ENCODE data around the gene SLC10A3. TPM values are rescaled to one million over a fixed set of nuclear protein-coding genes. Genes with fewer than 3 reads are reported as not detected.

The SLC10A3 gene
- total and polyA plus RNA-seq, 2 of the 8 experiments (the other 6 are each of a cell fraction or from before 2014, with no cell fraction given), result 6.8 to 9.5 TPM

GRCh38 chrX:154534526-154535322 lies 44.3 kb upstream of the SLC10A3 start (continued):
- no peak for TF ChIP-seq CREB1 (IDR thresholded peaks at IDR 0.05)
- TF ChIP-seq CTBP2 (IDR thresholded peaks at IDR 0.05; ENCODE audit: borderline replicate concordance, insufficient read depth, insufficient read length, low read length), result no peak
- no peak for TF ChIP-seq BRCA1 (IDR thresholded peaks at IDR 0.05; ENCODE audit: low read depth, low read length)
- TF ChIP-seq KDM4A (IDR thresholded peaks at IDR 0.05; ENCODE audit: low read depth, low read length, severe bottlenecking), result no peak
- no peak for TF ChIP-seq EGR1 (IDR thresholded peaks at IDR 0.05; ENCODE audit: borderline replicate concordance, low read depth, low read length)
- no peak for TF ChIP-seq TBP (IDR thresholded peaks at IDR 0.05; ENCODE audit: low read depth, low read length)
- no peak for TF ChIP-seq RFX5 (IDR thresholded peaks at IDR 0.05; ENCODE audit: borderline replicate concordance, low read depth, low read length)

Measured in H1 (cell line).